KOPT-K1 (cell line): ENCODE data around the gene P2RX7.
A peak's percentile ranks its signal among the peaks of the same experiment; 100 is the strongest.

Source experiments
- H3K27ac ChIP-seq: fragments of 200-600 bp; sonication (generic); 2 replicates; pipeline ENCODE4 v1.5.1; 2016; ENCODE audit warnings: antibody characterized with exemption, mild to moderate bottlenecking, low read depth, low read length; ENCODE audit not compliant: poor library complexity, severe bottlenecking
- H3K36me3 ChIP-seq: fragments of 200-600 bp; sonication (generic); 2 replicates; pipeline ENCODE4 v1.5.1; 2017; ENCODE audit warnings: antibody characterized with exemption, mild to moderate bottlenecking, low read length, moderate library complexity; ENCODE audit not compliant: insufficient read depth
- H3K9me3 ChIP-seq: fragments of 200-600 bp; sonication (generic); 2 replicates; pipeline ENCODE4 v1.5.1; 2017; ENCODE audit warnings: antibody characterized with exemption, low read length, mild to moderate bottlenecking; ENCODE audit not compliant: insufficient read depth, poor library complexity, severe bottlenecking

The P2RX7 gene

GRCh38 chr12:121117226-121117777 lies 15.4 kb upstream of the P2RX7 start:
- Histone ChIP-seq H3K36me3 (no peaks in the 10 kb centered on the region), H3K27ac (no peak overlapping the region), H3K9me3 (no peaks in the 10 kb centered on the region)

GRCh38 chr12:121120323-121120722 lies 12.4 kb upstream of the P2RX7 start:
- Histone ChIP-seq H3K9me3 (no peaks in the 10 kb centered on the region), H3K36me3 (no peaks in the 10 kb centered on the region), H3K27ac (no peak overlapping the region)

- no peaks in the 10 kb centered on the region for H3K9me3 ChIP-seq
- H3K27ac ChIP-seq, result no peak overlapping the region
- H3K36me3 ChIP-seq, result no peaks in the 10 kb centered on the region
Measured at GRCh38 chr12:121120989-121121755, 11.5 kb upstream of the P2RX7 start.

GRCh38 chr12:121121805-121122204 lies 10.9 kb upstream of the P2RX7 start:
- Histone ChIP-seq H3K36me3 (no peaks in the 10 kb centered on the region), H3K9me3 (no peaks in the 10 kb centered on the region), H3K27ac (no peak overlapping the region)

GRCh38 chr12:121123488-121123887 lies 9.2 kb upstream of the P2RX7 start:
- H3K27ac ChIP-seq, result no peak overlapping the region
- H3K9me3 ChIP-seq, result no peaks in the 10 kb centered on the region
- no peaks in the 10 kb centered on the region for H3K36me3 ChIP-seq

- H3K27ac ChIP-seq, result no peak overlapping the region
- no peaks in the 10 kb centered on the region for H3K9me3 ChIP-seq
- no peaks in the 10 kb centered on the region for H3K36me3 ChIP-seq
Measured at GRCh38 chr12:121124402-121125109, 8.1 kb upstream of the P2RX7 start.

GRCh38 chr12:121127501-121127900 lies 5.2 kb upstream of the P2RX7 start:
- no peaks in the 10 kb centered on the region for H3K36me3 ChIP-seq
- H3K27ac ChIP-seq, result no peak overlapping the region
- H3K9me3 ChIP-seq, result no peaks in the 10 kb centered on the region

GRCh38 chr12:121128908-121129810 lies 3.5 kb upstream of the P2RX7 start:
- no peaks in the 10 kb centered on the region for H3K9me3 ChIP-seq
- H3K36me3 ChIP-seq, result no peaks in the 10 kb centered on the region
- H3K27ac ChIP-seq, result peak overlapping the region; percentile 82

- Histone ChIP-seq H3K27ac (peak overlapping the region; percentile 82), H3K36me3 (no peaks in the 10 kb centered on the region)
Measured at GRCh38 chr12:121129811-121130147, 2.9 kb upstream of the P2RX7 start.

GRCh38 chr12:121130866-121131373 lies 1.8 kb upstream of the P2RX7 start:
- no peaks in the 10 kb centered on the region for H3K36me3 ChIP-seq
- no peak overlapping the region for H3K27ac ChIP-seq

More at GRCh38 chr12:121129811-121130147, 2.9 kb upstream of the P2RX7 start:
- no peaks in the 10 kb centered on the region for H3K9me3 ChIP-seq

GRCh38 chr12:121131941-121132341 lies 735 bp upstream of the P2RX7 start:
- Histone ChIP-seq H3K36me3 (no peaks in the 10 kb centered on the region), H3K9me3 (no peaks in the 10 kb centered on the region), H3K27ac (no peak overlapping the region)

More at GRCh38 chr12:121130866-121131373, 1.8 kb upstream of the P2RX7 start:
- no peaks in the 10 kb centered on the region for H3K9me3 ChIP-seq

- Histone ChIP-seq H3K27ac (peak overlapping the region; percentile 59), H3K9me3 (no peaks in the 10 kb centered on the region), H3K36me3 (no peaks in the 10 kb centered on the region)
Measured at GRCh38 chr12:121133838-121134237, 1.2 kb downstream of the P2RX7 start.

GRCh38 chr12:121135320-121135719 lies 2.6 kb downstream of the P2RX7 start:
- Histone ChIP-seq H3K36me3 (no peaks in the 10 kb centered on the region), H3K27ac (no peak overlapping the region), H3K9me3 (no peaks in the 10 kb centered on the region)

GRCh38 chr12:121137512-121137911 lies 4.8 kb downstream of the P2RX7 start:
- Histone ChIP-seq H3K36me3 (no peaks in the 10 kb centered on the region), H3K9me3 (no peaks in the 10 kb centered on the region), H3K27ac (no peak overlapping the region)

GRCh38 chr12:121138284-121138683 lies 5.6 kb downstream of the P2RX7 start:
- no peak overlapping the region for H3K27ac ChIP-seq
- no peaks in the 10 kb centered on the region for H3K9me3 ChIP-seq
- H3K36me3 ChIP-seq, result no peaks in the 10 kb centered on the region
